Measurements from ENCODE around the gene CDH12. TPM values are rescaled to one million over a fixed set of nuclear protein-coding genes. Genes with fewer than 3 reads are reported as not detected.
"Not testable (repeated sequence)": the region's sequence is repeated elsewhere in the genome, so short reads cannot be mapped to it uniquely, and the experiment has no call there.

The CDH12 gene
- total RNA-seq, 1 donor from 2014 or later = not detected

- H3K4me2 ChIP-seq (ENCODE audit: low read length) = no peak overlapping the region
- H3K9me3 ChIP-seq (ENCODE audit: insufficient read depth, low read depth, low read length) = no peaks in the 10 kb centered on the region
- no peaks in the 10 kb centered on the region for H4K20me1 ChIP-seq (ENCODE audit: insufficient read depth, low read length)
- FAIRE-seq = no peak
- Mint-ChIP-seq H3K27ac (ENCODE audit: unreplicated experiment) (no peak overlapping the region), H3K27me3 (ENCODE audit: low read depth, unreplicated experiment) (no peaks in the 10 kb centered on the region), H3K9me3 (ENCODE audit: unreplicated experiment) (peaks cover 6% of the 10 kb centered on the region), H3K4me1 (ENCODE audit: low read depth, unreplicated experiment) (no peaks in the 10 kb centered on the region), H3K4me3 (ENCODE audit: unreplicated experiment) (no peak overlapping the region), H3K36me3 (ENCODE audit: low read depth, unreplicated experiment) (no peaks in the 10 kb centered on the region)
- no peak for TF ChIP-seq EZH2 (IDR thresholded peaks at IDR 0.05; ENCODE audit: insufficient read depth, low read length)
- no peak for TF ChIP-seq CTCF (IDR thresholded peaks at IDR 0.05; ENCODE audit: insufficient read depth, low read depth, low read length)
- no peak overlapping the region for H2AFZ ChIP-seq (ENCODE audit: low read depth, low read length)
- H3K27ac ChIP-seq (ENCODE audit: low read depth, low read length) = no peak overlapping the region
- H3K79me2 ChIP-seq (ENCODE audit: insufficient read depth, low read length) = no peaks in the 10 kb centered on the region
- no peaks in the 10 kb centered on the region for H3K4me1 ChIP-seq (ENCODE audit: insufficient read depth, low read length)
- H3K27me3 ChIP-seq (ENCODE audit: insufficient read depth, low read length) = no peaks in the 10 kb centered on the region
- no peak overlapping the region for H3K4me3 ChIP-seq (ENCODE audit: insufficient read depth, low read depth, low read length)
- no peak overlapping the region for H3K9ac ChIP-seq (ENCODE audit: low read length)
- no peak for DNase-seq (ENCODE audit: low read depth)
- H3K36me3 ChIP-seq (ENCODE audit: insufficient read depth, low read length) = no peaks in the 10 kb centered on the region
Observed at GRCh38 chr5:22341406-22341805, 511.7 kb downstream of the CDH12 start.

- not testable (repeated sequence) for H3K36me3 ChIP-seq (ENCODE audit: insufficient read depth, low read length); H3K9ac ChIP-seq (ENCODE audit: low read length); H3K4me2 ChIP-seq (ENCODE audit: low read length); H2AFZ ChIP-seq (ENCODE audit: low read depth, low read length); H3K4me1 ChIP-seq (ENCODE audit: insufficient read depth, low read length); H3K4me3 ChIP-seq (ENCODE audit: insufficient read depth, low read depth, low read length); H3K27ac ChIP-seq (ENCODE audit: low read depth, low read length); H3K4me3 Mint-ChIP-seq (ENCODE audit: unreplicated experiment); DNase-seq (ENCODE audit: low read depth); H3K27me3 Mint-ChIP-seq (ENCODE audit: low read depth, unreplicated experiment); H3K27me3 ChIP-seq (ENCODE audit: insufficient read depth, low read length); H4K20me1 ChIP-seq (ENCODE audit: insufficient read depth, low read length); H3K27ac Mint-ChIP-seq (ENCODE audit: unreplicated experiment); H3K9me3 ChIP-seq (ENCODE audit: insufficient read depth, low read depth, low read length); H3K36me3 Mint-ChIP-seq (ENCODE audit: low read depth, unreplicated experiment); FAIRE-seq; H3K79me2 ChIP-seq (ENCODE audit: insufficient read depth, low read length); H3K4me1 Mint-ChIP-seq (ENCODE audit: low read depth, unreplicated experiment)
- peaks cover 13% of the 10 kb centered on the region for H3K9me3 Mint-ChIP-seq (ENCODE audit: unreplicated experiment)
Observed at GRCh38 chr5:22332949-22333348, 520.2 kb downstream of the CDH12 start.

- no peak for DNase-seq (ENCODE audit: low read depth)
- no peak overlapping the region for H3K27ac Mint-ChIP-seq (ENCODE audit: unreplicated experiment)
Observed at GRCh38 chr5:22329683-22330082, 523.5 kb downstream of the CDH12 start.

More at GRCh38 chr5:22329683-22330082, 523.5 kb downstream of the CDH12 start:
- Histone ChIP-seq H3K9ac (ENCODE audit: low read length) (no peak overlapping the region), H3K27me3 (ENCODE audit: insufficient read depth, low read length) (no peaks in the 10 kb centered on the region), H3K4me3 (ENCODE audit: insufficient read depth, low read depth, low read length) (no peak overlapping the region), H3K36me3 (ENCODE audit: insufficient read depth, low read length) (no peaks in the 10 kb centered on the region), H2AFZ (ENCODE audit: low read depth, low read length) (no peak overlapping the region), H3K27ac (ENCODE audit: low read depth, low read length) (no peak overlapping the region), H3K79me2 (ENCODE audit: insufficient read depth, low read length) (no peaks in the 10 kb centered on the region), H3K9me3 (ENCODE audit: insufficient read depth, low read depth, low read length) (no peaks in the 10 kb centered on the region), H4K20me1 (ENCODE audit: insufficient read depth, low read length) (no peaks in the 10 kb centered on the region), H3K4me2 (ENCODE audit: low read length) (no peak overlapping the region), H3K4me1 (ENCODE audit: insufficient read depth, low read length) (no peaks in the 10 kb centered on the region)
- TF ChIP-seq CTCF (IDR thresholded peaks at IDR 0.05; ENCODE audit: insufficient read depth, low read depth, low read length) (no peak), EZH2 (IDR thresholded peaks at IDR 0.05; ENCODE audit: insufficient read depth, low read length) (no peak)
- no peaks in the 10 kb centered on the region for H3K27me3 Mint-ChIP-seq (ENCODE audit: low read depth, unreplicated experiment)
- FAIRE-seq = no peak
- no peaks in the 10 kb centered on the region for H3K9me3 Mint-ChIP-seq (ENCODE audit: unreplicated experiment)
- H3K36me3 Mint-ChIP-seq (ENCODE audit: low read depth, unreplicated experiment) = no peaks in the 10 kb centered on the region
- no peaks in the 10 kb centered on the region for H3K4me1 Mint-ChIP-seq (ENCODE audit: low read depth, unreplicated experiment)
- H3K4me3 Mint-ChIP-seq (ENCODE audit: unreplicated experiment) = no peak overlapping the region
